ENCODE results near the gene LRRC3. TPM values are rescaled to one million over a fixed set of nuclear protein-coding genes. Genes with fewer than 3 reads are reported as not detected.

The LRRC3 gene
- total RNA-seq, 1 experiment from 2014 or later: 0.40 TPM

GRCh38 chr21:44455524-44456213 is 359 bp downstream of the LRRC3 start:
- TF ChIP-seq CTCF (IDR thresholded peaks at IDR 0.05; ENCODE audit: unreplicated experiment): no peak
- intact Hi-C loops (cut with micrococcal nuclease; ENCODE audit: unreplicated experiment): no loop called here
- Mint-ChIP-seq H3K36me3 (ENCODE audit: insufficient read depth, unreplicated experiment) (peaks cover 6% of the 10 kb centered on the region), H3K4me1 (ENCODE audit: low read depth, unreplicated experiment) (no peaks in the 10 kb centered on the region), H3K4me3 (ENCODE audit: low read depth, unreplicated experiment) (peak overlapping the region; percentile 41), H3K27me3 (ENCODE audit: unreplicated experiment) (peaks cover 18% of the 10 kb centered on the region), H3K9me3 (ENCODE audit: low read depth, unreplicated experiment) (no peaks in the 10 kb centered on the region), H3K27ac (ENCODE audit: unreplicated experiment) (no peak overlapping the region)
- no TSS peak for BruUV-seq (replicated peaks)
- DNase-seq: peak; percentile 49
- CTCF ChIA-PET: interaction anchor here (0.9 kb wide), 1 partner anchor 158 kb away, joined by 3 read pairs; no protein-coding TSS in a partner anchor

GRCh38 chr21:44456214-44456914 is 1.1 kb downstream of the LRRC3 start:
- H3K4me3 Mint-ChIP-seq (ENCODE audit: low read depth, unreplicated experiment): peak overlapping the region; percentile 41
- no peak for TF ChIP-seq CTCF (IDR thresholded peaks at IDR 0.05; ENCODE audit: unreplicated experiment)
- peaks cover 11% of the 10 kb centered on the region for H3K27me3 Mint-ChIP-seq (ENCODE audit: unreplicated experiment)
- DNase-seq: no peak
- H3K36me3 Mint-ChIP-seq (ENCODE audit: insufficient read depth, unreplicated experiment): no peaks in the 10 kb centered on the region
- no TSS peak for BruUV-seq (replicated peaks)
- CTCF ChIA-PET: no interaction called here
- no peak overlapping the region for H3K27ac Mint-ChIP-seq (ENCODE audit: unreplicated experiment)
- H3K4me1 Mint-ChIP-seq (ENCODE audit: low read depth, unreplicated experiment): no peaks in the 10 kb centered on the region
- intact Hi-C loops (cut with micrococcal nuclease; ENCODE audit: unreplicated experiment): no loop called here
- H3K9me3 Mint-ChIP-seq (ENCODE audit: low read depth, unreplicated experiment): no peaks in the 10 kb centered on the region

- Mint-ChIP-seq H3K9me3 (ENCODE audit: low read depth, unreplicated experiment) (no peaks in the 10 kb centered on the region), H3K36me3 (ENCODE audit: insufficient read depth, unreplicated experiment) (no peaks in the 10 kb centered on the region), H3K27me3 (ENCODE audit: unreplicated experiment) (peaks cover 3% of the 10 kb centered on the region), H3K27ac (ENCODE audit: unreplicated experiment) (no peak overlapping the region), H3K4me1 (ENCODE audit: low read depth, unreplicated experiment) (no peaks in the 10 kb centered on the region), H3K4me3 (ENCODE audit: low read depth, unreplicated experiment) (no peak overlapping the region)
- BruUV-seq (replicated peaks): no TSS peak
- no peak for DNase-seq
- CTCF ChIA-PET: interaction anchor here (0.6 kb wide), 1 partner anchor 36 kb away, joined by 3 read pairs; no protein-coding TSS in a partner anchor
- intact Hi-C loops (cut with micrococcal nuclease; ENCODE audit: unreplicated experiment): no loop called here
- no peak for TF ChIP-seq CTCF (IDR thresholded peaks at IDR 0.05; ENCODE audit: unreplicated experiment)
These were observed 1.8 kb downstream of the LRRC3 start for GRCh38 chr21:44456915-44457736.

- H3K27me3 Mint-ChIP-seq (ENCODE audit: unreplicated experiment): peaks cover 14% of the 10 kb centered on the region
- no peak overlapping the region for H3K27ac Mint-ChIP-seq (ENCODE audit: unreplicated experiment)
- no peak for DNase-seq
- H3K36me3 Mint-ChIP-seq (ENCODE audit: insufficient read depth, unreplicated experiment): no peaks in the 10 kb centered on the region
- H3K4me1 Mint-ChIP-seq (ENCODE audit: low read depth, unreplicated experiment): no peaks in the 10 kb centered on the region
- intact Hi-C loops (cut with micrococcal nuclease; ENCODE audit: unreplicated experiment): no loop called here
- BruUV-seq (replicated peaks): no TSS peak
- CTCF ChIA-PET: no interaction called here
- no peaks in the 10 kb centered on the region for H3K9me3 Mint-ChIP-seq (ENCODE audit: low read depth, unreplicated experiment)
- H3K4me3 Mint-ChIP-seq (ENCODE audit: low read depth, unreplicated experiment): no peak overlapping the region
- TF ChIP-seq CTCF (IDR thresholded peaks at IDR 0.05; ENCODE audit: unreplicated experiment): no peak
These were observed 3.8 kb downstream of the LRRC3 start for GRCh38 chr21:44458971-44459711.
